GM19395 (cell line): ENCODE data around the gene ATF7IP2.
"Not testable (repeated sequence)": the region's sequence is repeated elsewhere in the genome, so short reads cannot be mapped to it uniquely, and the experiment has no call there.

ENCODE experiments used
- ATAC-seq: cut with Tn5 transposase; IDR thresholded peaks from one replicate; pipeline ENCODE4 v1.9.1; 2021; ENCODE audit warnings: mild to moderate bottlenecking, moderate library complexity; ENCODE audit not compliant: unreplicated experiment

Gene ATF7IP2, protein sequence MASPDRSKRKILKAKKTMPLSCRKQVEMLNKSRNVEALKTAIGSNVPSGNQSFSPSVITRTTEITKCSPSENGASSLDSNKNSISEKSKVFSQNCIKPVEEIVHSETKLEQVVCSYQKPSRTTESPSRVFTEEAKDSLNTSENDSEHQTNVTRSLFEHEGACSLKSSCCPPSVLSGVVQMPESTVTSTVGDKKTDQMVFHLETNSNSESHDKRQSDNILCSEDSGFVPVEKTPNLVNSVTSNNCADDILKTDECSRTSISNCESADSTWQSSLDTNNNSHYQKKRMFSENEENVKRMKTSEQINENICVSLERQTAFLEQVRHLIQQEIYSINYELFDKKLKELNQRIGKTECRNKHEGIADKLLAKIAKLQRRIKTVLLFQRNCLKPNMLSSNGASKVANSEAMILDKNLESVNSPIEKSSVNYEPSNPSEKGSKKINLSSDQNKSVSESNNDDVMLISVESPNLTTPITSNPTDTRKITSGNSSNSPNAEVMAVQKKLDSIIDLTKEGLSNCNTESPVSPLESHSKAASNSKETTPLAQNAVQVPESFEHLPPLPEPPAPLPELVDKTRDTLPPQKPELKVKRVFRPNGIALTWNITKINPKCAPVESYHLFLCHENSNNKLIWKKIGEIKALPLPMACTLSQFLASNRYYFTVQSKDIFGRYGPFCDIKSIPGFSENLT

GRCh38 chr16:10385725-10386516 lies at the start of gene ATF7IP2:
ATF7IP2 (plus strand) TSS chr16:10386061; CDS start chr16:10430621, 44,560 bp downstream.
- peak; percentile 95 for ATAC-seq

DNA sequence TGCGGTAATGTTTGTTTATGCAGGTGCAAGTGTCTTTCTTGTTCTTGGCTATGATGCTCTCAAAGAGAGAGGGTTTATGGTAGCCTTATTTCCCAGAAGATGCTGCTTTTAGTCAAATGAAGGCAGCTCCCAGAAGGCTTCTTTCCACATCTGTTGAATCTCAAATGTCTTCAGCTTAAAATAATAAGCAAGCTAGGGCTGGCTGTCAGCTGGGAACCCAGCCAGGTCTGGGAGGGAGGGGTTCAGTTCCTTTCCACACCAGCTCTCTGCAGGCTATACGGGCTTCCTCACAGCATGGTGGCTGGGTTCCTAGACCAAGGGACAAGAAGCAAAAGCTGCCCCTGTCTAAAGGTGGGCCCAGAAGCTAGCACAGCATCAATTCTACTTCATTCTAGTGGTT lies 47.4 kb upstream of the ATF7IP2 start:
- ATAC-seq, result no peak

- ATAC-seq, result no peak
Measured at GRCh38 chr16:10339777-10340732, 45.8 kb upstream of the ATF7IP2 start.

- no peak for ATAC-seq
Measured at GRCh38 chr16:10343124-10343760, 42.6 kb upstream of the ATF7IP2 start.

DNA sequence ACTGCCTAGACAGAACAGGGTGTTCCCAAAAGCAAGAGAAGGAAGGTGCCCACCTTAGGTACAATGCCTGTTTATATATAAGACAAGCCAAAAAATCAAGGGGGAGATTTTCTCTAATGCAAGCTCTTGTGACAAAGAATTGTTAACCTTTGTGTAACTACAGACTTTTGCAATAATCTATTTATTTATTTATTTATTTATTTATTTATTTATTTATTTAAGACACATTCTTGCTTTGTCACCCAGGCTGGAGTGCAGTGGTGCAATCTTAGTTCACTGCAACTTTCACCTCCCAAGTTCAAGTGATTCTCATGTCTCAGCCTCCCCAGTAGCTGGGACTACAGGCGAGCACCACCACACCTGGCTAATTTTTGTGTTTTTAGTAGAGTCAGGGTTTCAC lies 41.2 kb upstream of the ATF7IP2 start:
- not testable (repeated sequence) for ATAC-seq

DNA sequence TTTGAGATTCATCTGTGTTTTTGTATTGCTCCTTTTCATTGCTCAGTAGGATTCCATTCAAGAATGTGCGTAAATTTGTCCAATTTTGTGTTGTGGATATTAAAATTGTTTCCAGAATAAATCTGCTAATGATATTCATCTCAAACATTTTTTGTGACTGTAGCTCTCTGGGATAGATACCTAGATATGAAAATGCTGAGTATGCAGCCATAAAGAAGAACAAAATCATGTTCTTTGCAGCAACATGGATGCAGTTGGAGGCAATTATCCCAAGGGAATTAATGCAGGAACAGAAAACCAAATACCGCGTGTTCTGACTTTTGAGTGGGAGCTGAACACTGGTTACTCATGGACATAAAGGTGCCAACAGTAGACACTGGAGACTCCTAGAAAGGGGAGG lies 40.2 kb upstream of the ATF7IP2 start:
- ATAC-seq, result no peak

DNA sequence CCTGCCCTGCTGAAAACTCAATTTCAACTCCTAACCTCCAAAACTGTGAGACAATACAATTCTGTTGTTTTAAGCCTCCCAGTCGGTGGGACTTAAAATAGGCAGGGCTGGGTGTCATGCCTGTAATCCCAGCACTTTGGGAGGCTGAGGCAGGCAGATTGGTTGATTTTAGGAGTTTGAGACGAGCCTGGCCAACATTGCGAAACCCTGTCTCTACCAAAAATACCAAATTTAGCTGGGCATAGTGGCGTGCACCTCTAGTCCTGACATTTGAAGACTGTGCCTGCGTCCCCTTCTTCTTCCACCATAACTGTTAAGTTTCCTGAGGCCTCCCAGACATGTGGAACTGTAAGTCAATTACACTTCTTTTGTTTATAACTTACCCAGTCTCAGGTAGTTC lies 36.0 kb upstream of the ATF7IP2 start:
- no peak for ATAC-seq

DNA sequence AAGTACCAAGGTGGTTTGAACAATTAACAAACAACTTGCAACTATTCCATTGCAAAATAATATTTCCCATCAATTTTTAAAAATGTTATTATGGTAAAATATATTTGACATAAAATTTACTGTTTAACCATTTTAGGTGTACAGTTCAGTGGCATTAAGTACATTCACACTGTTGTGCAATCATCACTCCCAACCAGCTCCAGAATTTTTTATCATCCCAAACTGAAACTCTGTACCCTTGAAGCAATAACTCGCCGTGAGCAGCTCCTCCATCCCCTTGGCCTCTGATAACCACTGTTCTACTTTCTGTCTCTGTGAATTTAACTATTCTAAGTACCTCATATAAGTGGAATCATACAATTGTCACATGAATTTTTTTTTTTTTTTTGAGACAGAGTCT lies 33.6 kb upstream of the ATF7IP2 start:
- ATAC-seq, result no peak

DNA sequence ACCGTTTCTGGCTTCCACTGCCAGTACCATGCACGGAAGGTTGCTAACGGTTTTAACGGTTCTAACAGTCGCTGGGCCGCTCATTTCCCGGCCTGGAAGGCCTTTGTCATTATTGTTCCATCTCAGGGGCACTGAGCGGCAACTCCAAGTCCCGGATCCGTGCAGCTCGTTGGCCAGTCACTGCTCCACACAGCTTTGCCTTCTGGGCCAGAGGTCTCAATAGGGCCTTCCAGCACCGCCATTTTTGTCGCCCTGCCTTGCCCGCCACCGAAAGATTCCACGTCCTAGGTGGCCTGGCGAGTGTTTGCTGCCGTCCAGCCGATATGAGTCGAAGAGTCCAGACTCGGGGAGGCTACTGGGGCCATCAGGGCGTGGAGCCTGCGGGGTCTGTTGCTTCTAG lies 30.3 kb upstream of the ATF7IP2 start:
- no peak for ATAC-seq

- ATAC-seq, result no peak
Measured at GRCh38 chr16:10356870-10357842, 28.7 kb upstream of the ATF7IP2 start.

DNA sequence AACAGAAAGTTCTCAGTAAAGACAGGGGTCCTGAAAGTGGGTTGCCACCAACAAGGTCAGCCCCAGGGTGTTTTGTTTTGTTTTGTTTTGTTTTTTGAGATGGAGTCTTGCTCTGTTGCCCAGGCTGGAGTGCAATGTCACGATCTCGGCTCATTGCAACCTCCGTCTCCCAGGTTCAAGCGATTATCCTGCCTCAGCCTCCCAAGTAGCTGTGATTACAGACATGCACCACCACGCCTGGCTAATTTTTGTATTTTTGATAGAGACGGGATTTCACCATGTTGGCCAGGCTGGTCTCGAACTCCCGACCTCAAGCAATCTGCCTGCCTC lies 24.1 kb upstream of the ATF7IP2 start:
- ATAC-seq, result not testable (repeated sequence)

DNA sequence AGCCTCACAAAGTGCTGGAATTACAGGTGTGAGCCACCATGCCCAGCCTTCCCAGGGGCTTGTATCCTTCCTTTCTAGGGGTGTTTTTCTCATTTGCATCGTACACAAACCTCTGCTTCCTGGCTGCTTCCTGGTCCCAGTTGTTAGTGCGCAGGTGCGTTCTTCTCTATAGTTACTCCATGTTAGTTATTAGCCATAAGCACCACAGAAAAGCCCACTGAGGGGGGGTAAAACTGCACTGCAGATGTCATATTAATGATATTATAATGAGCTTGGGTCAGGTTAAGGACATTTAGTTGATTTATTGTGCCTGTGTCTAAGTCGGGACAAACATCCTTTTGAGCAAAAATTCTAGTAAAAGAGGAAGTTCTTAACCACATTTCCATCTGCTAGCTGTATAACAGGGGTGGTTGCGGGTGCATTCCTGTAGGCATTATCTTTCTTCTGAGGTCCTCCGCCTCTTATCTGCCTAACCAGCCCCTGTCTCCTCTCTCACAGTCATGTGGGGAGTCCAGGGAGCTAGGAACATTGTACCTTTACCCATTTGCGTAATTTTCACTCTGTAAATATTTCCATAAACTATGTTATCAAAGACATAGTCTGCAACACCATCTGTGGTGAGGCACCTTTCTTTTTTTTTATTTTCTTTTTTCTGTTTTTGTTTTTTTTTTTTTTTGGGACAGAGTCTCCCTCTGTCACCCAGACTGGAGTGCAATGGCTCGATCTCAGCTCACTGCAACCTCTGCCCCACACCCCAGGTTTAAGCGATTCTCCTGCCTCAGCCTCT lies 23.6 kb upstream of the ATF7IP2 start:
- ATAC-seq, result peak; percentile 70

GRCh38 chr16:10362864-10363197 lies 23.0 kb upstream of the ATF7IP2 start:
- not testable (repeated sequence) for ATAC-seq

GRCh38 chr16:10366619-10367018 lies 19.2 kb upstream of the ATF7IP2 start:
- not testable (repeated sequence) for ATAC-seq

DNA sequence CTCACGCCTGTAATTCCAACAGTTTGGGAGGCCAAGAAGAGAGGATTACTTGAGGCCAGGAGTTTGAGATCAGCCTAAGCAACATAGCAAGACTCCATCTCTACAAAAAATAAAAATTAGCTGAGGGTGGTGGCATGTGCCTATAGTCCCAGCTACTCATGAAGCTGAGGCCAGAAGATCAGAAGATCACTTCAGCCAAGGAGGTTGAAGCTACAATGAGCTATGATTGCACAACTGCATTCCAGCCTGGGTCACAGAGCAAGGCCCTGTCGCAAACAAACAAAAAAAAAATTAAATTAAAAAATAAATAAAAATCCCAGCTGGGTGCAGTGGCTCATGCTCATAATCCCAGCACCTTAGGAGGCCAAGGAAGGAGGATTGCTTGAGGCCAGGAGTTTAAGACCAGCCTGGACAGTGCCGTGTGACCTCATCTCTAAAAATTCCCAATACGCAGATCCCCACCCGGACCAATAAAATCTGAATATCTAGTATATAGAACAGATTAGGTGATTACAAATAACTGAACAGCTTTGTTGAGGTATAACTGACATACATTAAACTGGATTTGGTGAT lies 18.2 kb upstream of the ATF7IP2 start:
- ATAC-seq, result no peak

- no peak for ATAC-seq
Measured at GRCh38 chr16:10368969-10369551, 16.8 kb upstream of the ATF7IP2 start.

DNA sequence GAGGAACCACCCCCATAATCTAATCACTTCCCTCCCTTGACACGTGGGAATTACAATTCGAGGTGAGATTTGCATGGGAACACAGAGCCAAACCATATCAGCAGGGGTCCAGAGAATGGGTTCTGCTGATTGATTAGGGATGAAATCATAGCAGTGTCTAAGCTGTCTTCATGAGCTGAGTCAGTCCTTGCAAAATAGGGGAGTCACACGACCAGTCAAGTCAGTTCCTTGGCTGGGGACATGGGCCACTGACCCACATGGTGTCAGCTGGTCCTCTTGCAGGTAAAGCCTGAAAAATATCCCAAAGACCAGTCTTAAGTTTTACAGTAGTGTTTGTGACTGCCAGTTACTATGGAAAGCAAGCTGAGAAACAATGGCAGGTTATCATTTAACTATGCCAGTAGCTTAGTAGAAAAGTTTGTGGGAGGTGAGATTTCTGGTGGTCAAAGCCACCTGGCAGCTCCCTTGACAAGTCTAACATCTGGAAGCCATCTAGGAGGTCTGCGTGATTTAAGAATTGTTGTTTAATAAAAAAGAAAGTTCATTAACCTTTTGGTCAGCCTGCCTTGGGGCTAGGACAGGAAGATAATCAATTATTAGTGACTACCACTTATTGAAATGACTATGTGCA lies 15.7 kb upstream of the ATF7IP2 start:
- no peak for ATAC-seq
